ENCODE measurements around the gene RNF41.

RNF41 gene

DNA sequence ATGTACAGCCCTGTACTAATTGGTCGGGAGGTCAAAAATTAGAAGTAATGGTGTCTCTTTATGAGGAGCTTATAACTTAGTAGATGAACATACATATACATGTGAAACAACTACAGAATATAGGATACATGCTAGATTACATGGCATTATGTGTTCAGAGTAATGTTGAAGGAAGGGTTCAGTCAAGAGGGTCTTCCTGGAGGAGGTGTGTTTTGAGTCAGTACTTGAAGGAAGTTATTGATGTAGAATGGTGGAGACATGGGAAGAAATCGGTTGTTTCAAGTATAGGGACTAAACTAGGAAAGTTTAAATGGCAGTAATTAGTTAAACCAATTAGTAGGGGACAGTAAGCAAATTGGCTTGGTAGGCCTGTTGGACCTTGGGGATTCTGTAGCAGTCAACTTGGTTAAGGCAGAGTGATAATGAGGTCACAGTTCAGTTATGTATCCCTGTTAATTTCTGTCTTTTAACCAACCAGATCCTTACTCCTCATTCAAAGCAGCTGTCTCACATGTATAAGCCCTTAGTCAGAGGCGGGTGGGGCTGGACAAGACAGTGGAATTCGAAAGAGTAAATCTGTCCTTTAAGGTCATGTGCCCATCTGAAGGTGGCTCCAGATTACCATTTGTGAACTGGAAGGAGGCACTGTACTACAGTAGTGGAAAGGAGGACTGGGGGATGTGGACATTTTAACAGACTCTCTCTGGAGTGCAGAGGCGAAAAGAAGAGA is 39.9 kb upstream of the RNF41 start:
- Histone ChIP-seq H3F3A (ENCODE audit: control insufficient read depth, insufficient read depth) (peaks cover 3% of the 10 kb centered on the region), H3K36me3 (ENCODE audit: control insufficient read depth, low read length) (peaks cover 6% of the 10 kb centered on the region), H3K4me1 (ENCODE audit: control insufficient read depth, low read length) (peaks cover 18% of the 10 kb centered on the region), H3K9me3 (ENCODE audit: control insufficient read depth, insufficient read depth, low read length) (no peaks in the 10 kb centered on the region), H3K27me3 (ENCODE audit: control insufficient read depth, low read length) (no peaks in the 10 kb centered on the region), H3K4me3 (ENCODE audit: low read length) (no peak overlapping the region), H3K9me2 (replicated peaks; ENCODE audit: control insufficient read depth, low read length) (no peaks in the 10 kb centered on the region), H4K20me1 (ENCODE audit: control insufficient read depth, insufficient read depth, low read depth, low read length) (no peaks in the 10 kb centered on the region), H3K4me2 (ENCODE audit: low read length) (no peak overlapping the region), H3K79me2 (ENCODE audit: control insufficient read depth, low read length) (peaks cover 17% of the 10 kb centered on the region), H3K27ac (ENCODE audit: low read depth, low read length) (no peak overlapping the region)
- TF ChIP-seq EZH2phosphoT487 (IDR thresholded peaks at IDR 0.05; ENCODE audit: borderline replicate concordance, low read length) = no peak
- TF ChIP-seq, protein P1, sequence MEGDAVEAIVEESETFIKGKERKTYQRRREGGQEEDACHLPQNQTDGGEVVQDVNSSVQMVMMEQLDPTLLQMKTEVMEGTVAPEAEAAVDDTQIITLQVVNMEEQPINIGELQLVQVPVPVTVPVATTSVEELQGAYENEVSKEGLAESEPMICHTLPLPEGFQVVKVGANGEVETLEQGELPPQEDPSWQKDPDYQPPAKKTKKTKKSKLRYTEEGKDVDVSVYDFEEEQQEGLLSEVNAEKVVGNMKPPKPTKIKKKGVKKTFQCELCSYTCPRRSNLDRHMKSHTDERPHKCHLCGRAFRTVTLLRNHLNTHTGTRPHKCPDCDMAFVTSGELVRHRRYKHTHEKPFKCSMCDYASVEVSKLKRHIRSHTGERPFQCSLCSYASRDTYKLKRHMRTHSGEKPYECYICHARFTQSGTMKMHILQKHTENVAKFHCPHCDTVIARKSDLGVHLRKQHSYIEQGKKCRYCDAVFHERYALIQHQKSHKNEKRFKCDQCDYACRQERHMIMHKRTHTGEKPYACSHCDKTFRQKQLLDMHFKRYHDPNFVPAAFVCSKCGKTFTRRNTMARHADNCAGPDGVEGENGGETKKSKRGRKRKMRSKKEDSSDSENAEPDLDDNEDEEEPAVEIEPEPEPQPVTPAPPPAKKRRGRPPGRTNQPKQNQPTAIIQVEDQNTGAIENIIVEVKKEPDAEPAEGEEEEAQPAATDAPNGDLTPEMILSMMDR (IDR thresholded peaks at IDR 0.05; ENCODE audit: low read depth, low read length, poor library complexity, severe bottlenecking) = no peak

DNA sequence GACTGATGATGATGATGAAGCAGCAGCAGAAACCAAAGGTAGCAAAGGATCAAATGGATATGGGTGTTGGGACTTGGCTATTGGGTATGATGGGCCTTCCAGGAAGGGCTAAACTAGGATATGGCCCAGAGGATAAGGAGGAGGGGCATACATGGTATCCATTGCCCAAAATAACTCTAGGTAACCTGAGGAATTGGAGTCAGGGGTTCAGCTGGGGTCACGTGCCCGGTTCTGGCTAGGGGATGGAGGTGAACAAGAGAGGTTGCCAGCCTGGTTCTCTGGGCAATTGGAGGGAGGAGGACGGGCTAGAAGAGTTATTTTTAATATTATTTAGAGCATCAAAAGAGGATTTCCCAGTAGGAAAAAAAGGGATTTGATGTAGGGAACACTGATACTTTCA is 39.2 kb upstream of the RNF41 start:
- Histone ChIP-seq H3K4me2 (ENCODE audit: low read length) (no peak overlapping the region), H3K4me1 (ENCODE audit: control insufficient read depth, low read length) (peaks cover 20% of the 10 kb centered on the region), H3K27me3 (ENCODE audit: control insufficient read depth, low read length) (no peaks in the 10 kb centered on the region), H4K20me1 (ENCODE audit: control insufficient read depth, insufficient read depth, low read depth, low read length) (no peaks in the 10 kb centered on the region), H3K9me3 (ENCODE audit: control insufficient read depth, insufficient read depth, low read length) (no peaks in the 10 kb centered on the region), H3K79me2 (ENCODE audit: control insufficient read depth, low read length) (peaks cover 25% of the 10 kb centered on the region), H3K36me3 (ENCODE audit: control insufficient read depth, low read length) (peaks cover 14% of the 10 kb centered on the region), H3K27ac (ENCODE audit: low read depth, low read length) (no peak overlapping the region), H3K4me3 (ENCODE audit: low read length) (no peak overlapping the region), H3K9me2 (replicated peaks; ENCODE audit: control insufficient read depth, low read length) (no peaks in the 10 kb centered on the region), H3F3A (ENCODE audit: control insufficient read depth, insufficient read depth) (peaks cover 3% of the 10 kb centered on the region)
- TF ChIP-seq EZH2phosphoT487 (IDR thresholded peaks at IDR 0.05; ENCODE audit: borderline replicate concordance, low read length) = no peak

DNA sequence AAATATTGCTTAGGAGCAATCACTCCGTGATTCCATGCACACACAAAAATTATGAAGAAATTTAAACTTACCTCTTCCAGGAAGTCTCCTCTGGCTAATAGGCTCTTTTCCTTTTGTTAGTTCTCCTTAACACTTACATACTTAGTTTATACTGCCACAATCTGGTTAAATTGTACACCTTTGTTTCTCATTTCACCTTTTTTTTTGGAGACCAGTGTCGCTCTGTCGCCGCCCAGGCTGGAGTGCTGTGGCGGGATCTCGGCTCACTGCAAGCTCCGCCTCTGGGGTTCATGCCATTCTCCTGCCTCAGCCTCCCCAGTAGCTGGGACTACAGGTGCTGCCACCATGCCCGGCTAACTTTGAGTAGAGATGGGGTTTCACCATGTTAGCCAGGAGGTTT is 38.7 kb upstream of the RNF41 start:
- no peak overlapping the region for H3K4me3 ChIP-seq (ENCODE audit: low read length)
- no peak overlapping the region for H3K4me2 ChIP-seq (ENCODE audit: low read length)
- peaks cover 3% of the 10 kb centered on the region for H3F3A ChIP-seq (ENCODE audit: control insufficient read depth, insufficient read depth)
- no peaks in the 10 kb centered on the region for H3K9me3 ChIP-seq (ENCODE audit: control insufficient read depth, insufficient read depth, low read length)
- H3K27me3 ChIP-seq (ENCODE audit: control insufficient read depth, low read length) = no peaks in the 10 kb centered on the region
- peaks cover 20% of the 10 kb centered on the region for H3K4me1 ChIP-seq (ENCODE audit: control insufficient read depth, low read length)
- peaks cover 25% of the 10 kb centered on the region for H3K79me2 ChIP-seq (ENCODE audit: control insufficient read depth, low read length)
- H3K36me3 ChIP-seq (ENCODE audit: control insufficient read depth, low read length) = peaks cover 19% of the 10 kb centered on the region
- H3K27ac ChIP-seq (ENCODE audit: low read depth, low read length) = no peak overlapping the region
- TF ChIP-seq, protein P1 (IDR thresholded peaks at IDR 0.05; ENCODE audit: low read depth, low read length, poor library complexity, severe bottlenecking) = no peak
- TF ChIP-seq EZH2phosphoT487 (IDR thresholded peaks at IDR 0.05; ENCODE audit: borderline replicate concordance, low read length) = no peak
- no peaks in the 10 kb centered on the region for H3K9me2 ChIP-seq (replicated peaks; ENCODE audit: control insufficient read depth, low read length)
- no peaks in the 10 kb centered on the region for H4K20me1 ChIP-seq (ENCODE audit: control insufficient read depth, insufficient read depth, low read depth, low read length)

DNA sequence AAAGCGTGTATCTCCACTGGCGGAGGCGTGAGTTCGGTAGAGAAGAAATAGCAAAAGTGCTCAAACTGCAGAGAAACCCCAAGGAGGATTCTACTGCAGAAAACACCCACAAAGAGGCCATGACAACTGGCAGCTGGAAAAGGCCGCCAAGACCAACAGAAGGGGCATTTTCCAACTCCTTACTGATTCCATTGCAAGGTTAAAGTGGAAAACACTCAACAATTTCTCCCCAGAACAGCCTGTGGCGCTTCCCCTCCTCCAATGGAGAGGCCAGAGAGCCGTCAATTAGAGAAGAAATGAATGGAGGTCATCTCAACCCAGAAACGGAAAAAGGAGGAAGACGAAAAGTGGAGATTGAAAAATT is 37.1 kb upstream of the RNF41 start:
- no peaks in the 10 kb centered on the region for H3K9me3 ChIP-seq (ENCODE audit: control insufficient read depth, insufficient read depth, low read length)
- no peaks in the 10 kb centered on the region for H3K9me2 ChIP-seq (replicated peaks; ENCODE audit: control insufficient read depth, low read length)
- H3K4me1 ChIP-seq (ENCODE audit: control insufficient read depth, low read length) = peaks cover 20% of the 10 kb centered on the region
- peak overlapping the region; percentile 100 for H3K4me2 ChIP-seq (ENCODE audit: low read length)
- H3K27ac ChIP-seq (ENCODE audit: low read depth, low read length) = peak overlapping the region; percentile 20; the same call in 1 of the 2 replicates
- H3F3A ChIP-seq (ENCODE audit: control insufficient read depth, insufficient read depth) = peaks cover 3% of the 10 kb centered on the region
- H3K36me3 ChIP-seq (ENCODE audit: control insufficient read depth, low read length) = peaks cover 33% of the 10 kb centered on the region
- TF ChIP-seq, protein P1 (IDR thresholded peaks at IDR 0.05; ENCODE audit: low read depth, low read length, poor library complexity, severe bottlenecking) = no peak
- no peak for TF ChIP-seq EZH2phosphoT487 (IDR thresholded peaks at IDR 0.05; ENCODE audit: borderline replicate concordance, low read length)
- H3K27me3 ChIP-seq (ENCODE audit: control insufficient read depth, low read length) = no peaks in the 10 kb centered on the region
- H4K20me1 ChIP-seq (ENCODE audit: control insufficient read depth, insufficient read depth, low read depth, low read length) = no peaks in the 10 kb centered on the region
- peaks cover 25% of the 10 kb centered on the region for H3K79me2 ChIP-seq (ENCODE audit: control insufficient read depth, low read length)
- peak overlapping the region; percentile 100 for H3K4me3 ChIP-seq (ENCODE audit: low read length)
